Measurements from ENCODE around the gene ITGA1. TPM values are rescaled to one million over a fixed set of nuclear protein-coding genes. Genes with fewer than 3 reads are reported as not detected.

ITGA1 gene
- total and polyA plus RNA-seq, 2 donors (not counting 1 experiment from before 2014, with no cell fraction given), result 0.74 TPM; not detected in 1

DNA sequence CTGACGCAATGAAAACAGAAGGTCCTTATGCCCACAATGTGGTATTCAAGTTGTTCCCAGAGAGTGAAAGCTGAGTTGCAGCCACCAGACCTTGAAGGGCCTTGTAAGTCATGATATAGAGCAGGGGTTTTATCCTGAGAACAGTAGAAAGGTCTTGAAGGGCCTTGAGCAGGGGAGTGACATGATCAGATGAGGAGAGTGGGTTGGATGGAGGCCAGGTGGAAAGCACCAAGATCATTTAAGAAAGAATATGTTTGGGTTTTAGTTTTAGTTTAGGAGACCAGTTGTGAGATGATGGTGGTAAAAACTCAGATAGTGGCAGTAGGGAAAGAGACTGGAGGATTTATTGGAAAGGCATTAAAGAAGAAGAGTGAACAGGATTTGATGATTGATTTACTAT lies 207.4 kb downstream of the ITGA1 start:
- no peak overlapping the region for H3K4me2 ChIP-seq (replicated peaks; ENCODE audit: low read depth, low read length, poor library complexity, severe bottlenecking)
- no peak overlapping the region for H3K27ac Mint-ChIP-seq

DNA sequence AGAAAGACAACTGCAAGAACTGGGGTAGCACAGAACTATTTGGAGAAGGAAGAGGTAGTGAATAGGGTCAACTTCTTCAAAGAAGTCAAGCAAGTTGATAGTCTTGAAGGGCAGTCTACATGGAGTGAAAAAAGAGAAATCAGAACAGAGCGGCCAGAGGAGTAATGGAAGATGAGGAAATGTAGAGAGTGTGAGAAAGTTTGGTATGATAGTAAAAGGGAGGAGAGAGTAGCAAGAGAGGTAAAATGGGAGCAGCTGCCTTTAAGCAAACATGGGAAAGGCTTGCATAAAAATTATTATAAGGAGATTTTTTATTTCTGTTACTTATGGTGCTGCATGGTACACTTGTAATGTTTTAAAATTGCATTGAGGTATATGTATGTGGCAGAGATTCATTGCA lies 208.2 kb downstream of the ITGA1 start:
- Mint-ChIP-seq H3K27me3 (peaks cover 18% of the 10 kb centered on the region), H3K9me3 (ENCODE audit: insufficient read depth) (no peaks in the 10 kb centered on the region), H3K4me3 (no peak overlapping the region), H3K27ac (no peak overlapping the region), H3K4me1 (no peaks in the 10 kb centered on the region)
- Histone ChIP-seq H2AFZ (ENCODE audit: insufficient read depth, low read depth, low read length, poor library complexity, severe bottlenecking) (no peak overlapping the region), H3K79me2 (ENCODE audit: control insufficient read depth, insufficient read depth, low read length) (no peaks in the 10 kb centered on the region), H3K4me3 (ENCODE audit: control extremely low read depth in 1 of 5, extremely low read depth in 1 of 5, insufficient read depth in 1 of 5, low read depth in 2 of 5, low read length in 4 of 5) (no peak overlapping the region), H3K4me1 (ENCODE audit: control insufficient read depth in 2 of 2, insufficient read depth in 2 of 2, low read length in 2 of 2) (no peaks in the 10 kb centered on the region), H4K20me1 (ENCODE audit: control insufficient read depth, insufficient read depth, low read length, poor library complexity, severe bottlenecking) (no peaks in the 10 kb centered on the region), H3K9ac (ENCODE audit: low read length) (no peak overlapping the region), H3K27ac (ENCODE audit: low read length in 2 of 2) (no peak overlapping the region), H3K27me3 (replicated peaks in 1 of 4; ENCODE audit: control extremely low read depth in 1 of 4, control insufficient read depth in 3 of 4, insufficient read depth in 4 of 4, low read length in 3 of 4) (peaks cover 0 to 5% (median 0%) of the 10 kb centered on the region in 4 experiments), H3K4me2 (replicated peaks; ENCODE audit: low read depth, low read length, poor library complexity, severe bottlenecking) (no peak overlapping the region), H3K36me3 (replicated peaks in 1 of 2; ENCODE audit: control extremely low read depth in 1 of 2, control insufficient read depth in 1 of 2, extremely low read depth in 1 of 2, insufficient read depth in 2 of 2, low read length in 1 of 2) (no peaks in the 10 kb centered on the region), H3K9me3 (ENCODE audit: control extremely low read depth in 1 of 3, control insufficient read depth in 2 of 3, insufficient read depth in 1 of 3, low read length in 2 of 3) (no peaks in the 10 kb centered on the region)
- DNase-seq, result no peak
- TF ChIP-seq, protein P1, sequence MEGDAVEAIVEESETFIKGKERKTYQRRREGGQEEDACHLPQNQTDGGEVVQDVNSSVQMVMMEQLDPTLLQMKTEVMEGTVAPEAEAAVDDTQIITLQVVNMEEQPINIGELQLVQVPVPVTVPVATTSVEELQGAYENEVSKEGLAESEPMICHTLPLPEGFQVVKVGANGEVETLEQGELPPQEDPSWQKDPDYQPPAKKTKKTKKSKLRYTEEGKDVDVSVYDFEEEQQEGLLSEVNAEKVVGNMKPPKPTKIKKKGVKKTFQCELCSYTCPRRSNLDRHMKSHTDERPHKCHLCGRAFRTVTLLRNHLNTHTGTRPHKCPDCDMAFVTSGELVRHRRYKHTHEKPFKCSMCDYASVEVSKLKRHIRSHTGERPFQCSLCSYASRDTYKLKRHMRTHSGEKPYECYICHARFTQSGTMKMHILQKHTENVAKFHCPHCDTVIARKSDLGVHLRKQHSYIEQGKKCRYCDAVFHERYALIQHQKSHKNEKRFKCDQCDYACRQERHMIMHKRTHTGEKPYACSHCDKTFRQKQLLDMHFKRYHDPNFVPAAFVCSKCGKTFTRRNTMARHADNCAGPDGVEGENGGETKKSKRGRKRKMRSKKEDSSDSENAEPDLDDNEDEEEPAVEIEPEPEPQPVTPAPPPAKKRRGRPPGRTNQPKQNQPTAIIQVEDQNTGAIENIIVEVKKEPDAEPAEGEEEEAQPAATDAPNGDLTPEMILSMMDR (IDR thresholded peaks at IDR 0.05), result no peak
- TF ChIP-seq EZH2 (IDR thresholded peaks at IDR 0.05; ENCODE audit: borderline replicate concordance, insufficient read depth, low read depth, low read length, poor library complexity, severe bottlenecking), result no peak
- CTCF ChIA-PET, result no interaction called here
- intact Hi-C loops (cut with micrococcal nuclease), result no loop called here
- ATAC-seq (ENCODE audit: low read depth), result no peak
- POLR2A ChIA-PET, result no interaction called here
- WGBS (ENCODE audit: insufficient coverage), result 100% methylated on average over 1 of the region's 1 CpG

More for the DNA sequence above, 207.4 kb downstream of the ITGA1 start:
- Mint-ChIP-seq H3K4me3 (no peak overlapping the region), H3K27me3 (peaks cover 20% of the 10 kb centered on the region), H3K4me1 (peaks cover 1% of the 10 kb centered on the region), H3K9me3 (ENCODE audit: insufficient read depth) (no peaks in the 10 kb centered on the region)
- intact Hi-C loops (cut with micrococcal nuclease), result no loop called here
- 86% methylated on average over 1 of the region's 1 CpG for WGBS (ENCODE audit: insufficient coverage)
- no peak overlapping the region for H3K9ac ChIP-seq (ENCODE audit: low read length)
- H3K4me3 ChIP-seq (ENCODE audit: control extremely low read depth in 1 of 5, extremely low read depth in 1 of 5, insufficient read depth in 1 of 5, low read depth in 2 of 5, low read length in 4 of 5), result no peak overlapping the region
- DNase-seq (no peak), ATAC-seq (ENCODE audit: low read depth) (no peak)
- no peaks in the 10 kb centered on the region for H3K36me3 ChIP-seq (replicated peaks in 1 of 2; ENCODE audit: control extremely low read depth in 1 of 2, control insufficient read depth in 1 of 2, extremely low read depth in 1 of 2, insufficient read depth in 2 of 2, low read length in 1 of 2)
- H3K4me1 ChIP-seq (ENCODE audit: control insufficient read depth in 2 of 2, insufficient read depth in 2 of 2, low read length in 2 of 2), result peaks cover 0 to 2% of the 10 kb centered on the region in 2 donors
- no peak overlapping the region for H2AFZ ChIP-seq (ENCODE audit: insufficient read depth, low read depth, low read length, poor library complexity, severe bottlenecking)
- no peaks in the 10 kb centered on the region for H4K20me1 ChIP-seq (ENCODE audit: control insufficient read depth, insufficient read depth, low read length, poor library complexity, severe bottlenecking)
- no peaks in the 10 kb centered on the region for H3K79me2 ChIP-seq (ENCODE audit: control insufficient read depth, insufficient read depth, low read length)
- no peaks in the 10 kb centered on the region for H3K9me3 ChIP-seq (ENCODE audit: control extremely low read depth in 1 of 3, control insufficient read depth in 2 of 3, insufficient read depth in 1 of 3, low read length in 2 of 3)
- POLR2A ChIA-PET, result no interaction called here
- CTCF ChIA-PET, result no interaction called here
- TF ChIP-seq, protein P1 (IDR thresholded peaks at IDR 0.05), result no peak
- no peak for TF ChIP-seq EZH2 (IDR thresholded peaks at IDR 0.05; ENCODE audit: borderline replicate concordance, insufficient read depth, low read depth, low read length, poor library complexity, severe bottlenecking)
- H3K27me3 ChIP-seq (replicated peaks in 1 of 4; ENCODE audit: control extremely low read depth in 1 of 4, control insufficient read depth in 3 of 4, insufficient read depth in 4 of 4, low read length in 3 of 4), result peaks cover 0 to 11% (median 2%) of the 10 kb centered on the region in 4 experiments
- no peak overlapping the region for H3K27ac ChIP-seq (ENCODE audit: low read length in 2 of 2)

Data from B cell (primary cell).